ENCODE results near the gene MSRB1. TPM values are rescaled to one million over a fixed set of nuclear protein-coding genes. Genes with fewer than 3 reads are reported as not detected.
A peak's percentile ranks its signal among the peaks of the same experiment; 100 is the strongest.

Gene MSRB1
- polyA plus RNA-seq, 3 donors, result 63.0 to 70.1 (median 65.2) TPM

- no peak for DNase-seq (ENCODE audit: low read depth in 3 of 3, low spot score in 2 of 3)
Measured at GRCh38 chr16:1979271-1980029, 36.5 kb upstream of the MSRB1 start.

- DNase-seq (ENCODE audit: low read depth in 3 of 3, low spot score in 2 of 3), result no peak
Measured at GRCh38 chr16:1978476-1979120, 35.6 kb upstream of the MSRB1 start.

- no peak for DNase-seq (ENCODE audit: low read depth in 3 of 3, low spot score in 2 of 3)
Measured at GRCh38 chr16:1977875-1978268, 34.9 kb upstream of the MSRB1 start.

GRCh38 chr16:1976951-1977874 lies 34.2 kb upstream of the MSRB1 start:
- no peak for DNase-seq (ENCODE audit: low read depth in 3 of 3, low spot score in 2 of 3)

- DNase-seq (ENCODE audit: low read depth in 3 of 3, low spot score in 2 of 3), result no peak
Measured at GRCh38 chr16:1976216-1976520, 33.2 kb upstream of the MSRB1 start.

GRCh38 chr16:1975432-1976215 lies 32.6 kb upstream of the MSRB1 start:
- DNase-seq (ENCODE audit: low read depth in 3 of 3, low spot score in 2 of 3), result no peak

- DNase-seq (ENCODE audit: low read depth in 3 of 3, low spot score in 2 of 3), result no peak
Measured at GRCh38 chr16:1974157-1975070, 31.4 kb upstream of the MSRB1 start.

GRCh38 chr16:1973461-1974156 lies 30.6 kb upstream of the MSRB1 start:
- no peak for DNase-seq (ENCODE audit: low read depth in 3 of 3, low spot score in 2 of 3)

GRCh38 chr16:1972490-1972877 lies 29.5 kb upstream of the MSRB1 start:
- no peak for DNase-seq (ENCODE audit: low read depth in 3 of 3, low spot score in 2 of 3)

GRCh38 chr16:1971796-1972489 lies 28.9 kb upstream of the MSRB1 start, which contains the start of gene TBL3:
Gene TBL3, plus strand, starts transcription at chr16:1972053. Its CDS starts 112 bp downstream, at chr16:1972165.
- DNase-seq (ENCODE audit: low read depth in 3 of 3, low spot score in 2 of 3), result peak in 2 of 3 donors; percentile 83 to 86

- no peak for DNase-seq (ENCODE audit: low read depth in 3 of 3, low spot score in 2 of 3)
Measured at GRCh38 chr16:1968146-1968953, 25.4 kb upstream of the MSRB1 start.

- DNase-seq (ENCODE audit: low read depth in 3 of 3, low spot score in 2 of 3), result no peak
Measured at GRCh38 chr16:1966460-1966859, 23.5 kb upstream of the MSRB1 start, which contains the start of gene RNF151. Gene RNF151, plus strand, starts transcription at chr16:1966856. Its CDS starts 26 bp downstream, at chr16:1966882.

GRCh38 chr16:1965396-1966001 lies 22.5 kb upstream of the MSRB1 start:
- no peak for DNase-seq (ENCODE audit: low read depth in 3 of 3, low spot score in 2 of 3)

GRCh38 chr16:1964506-1965395 lies 21.8 kb upstream of the MSRB1 start, which contains the start of gene RPS2:
Gene RPS2, minus strand, starts transcription at chr16:1964826. Its CDS starts 201 bp downstream, at chr16:1964625.
- DNase-seq (ENCODE audit: low read depth in 3 of 3, low spot score in 2 of 3), result peak; percentile 93 to 97 (median 94)

- no peak for DNase-seq (ENCODE audit: low read depth in 3 of 3, low spot score in 2 of 3)
Measured at GRCh38 chr16:1963806-1964505, 21.0 kb upstream of the MSRB1 start.
